GM15510 (cell line): Measurements from ENCODE around the gene GTF2A2.

Source experiments
- POLR2A ChIP-seq: IDR thresholded peaks from 3 replicates; pipeline ENCODE4 v1.6.1; 2011; ENCODE audit warnings: borderline replicate concordance; ENCODE audit not compliant: insufficient read length; ENCODE audit errors: extremely low read depth

The GTF2A2 gene

GRCh38 chr15:59680346-59680745 lies 23.0 kb upstream of the GTF2A2 start:
- TF ChIP-seq POLR2A = no peak

- TF ChIP-seq POLR2A = no peak
Measured at GRCh38 chr15:59678620-59679019, 21.3 kb upstream of the GTF2A2 start.

GRCh38 chr15:59678172-59678571 lies 20.9 kb upstream of the GTF2A2 start:
- no peak for TF ChIP-seq POLR2A

GRCh38 chr15:59676565-59676964 lies 19.2 kb upstream of the GTF2A2 start:
- no peak for TF ChIP-seq POLR2A

- TF ChIP-seq POLR2A = no peak
Measured at GRCh38 chr15:59674361-59674877, 17.1 kb upstream of the GTF2A2 start.

- TF ChIP-seq POLR2A = no peak
Measured at GRCh38 chr15:59668556-59668955, 11.2 kb upstream of the GTF2A2 start.

- TF ChIP-seq POLR2A = no peak
Measured at GRCh38 chr15:59662260-59662659, 4.9 kb upstream of the GTF2A2 start.

- no peak for TF ChIP-seq POLR2A
Measured at GRCh38 chr15:59659366-59659765, 2.1 kb upstream of the GTF2A2 start.

GRCh38 chr15:59657635-59658125 lies 365 bp upstream of the GTF2A2 start:
- no peak for TF ChIP-seq POLR2A

GRCh38 chr15:59654046-59654445 lies 3.3 kb downstream of the GTF2A2 start:
- TF ChIP-seq POLR2A = no peak

- no peak for TF ChIP-seq POLR2A
Measured at GRCh38 chr15:59649603-59650002, 7.7 kb downstream of the GTF2A2 start.

GRCh38 chr15:59647085-59647484 lies 10.2 kb downstream of the GTF2A2 start:
- no peak for TF ChIP-seq POLR2A

- TF ChIP-seq POLR2A = no peak
Measured at GRCh38 chr15:59646277-59646676, 11.0 kb downstream of the GTF2A2 start.

- no peak for TF ChIP-seq POLR2A
Measured at GRCh38 chr15:59644756-59645155, 12.6 kb downstream of the GTF2A2 start.

- no peak for TF ChIP-seq POLR2A
Measured at GRCh38 chr15:59642351-59642750, 15.0 kb downstream of the GTF2A2 start.

- no peak for TF ChIP-seq POLR2A
Measured at GRCh38 chr15:59636184-59636583, 21.1 kb downstream of the GTF2A2 start.

- TF ChIP-seq POLR2A = no peak
Measured at GRCh38 chr15:59632714-59633113, 24.6 kb downstream of the GTF2A2 start.
